Stimulated activated CD8-positive, alpha-beta memory T cell treated with anti-CD3 and anti-CD28 coated beads, Interleukin-2, amount 100 ng/mL, for 48 hours (primary cell): Measurements from ENCODE around the gene TXN2.
A peak's percentile ranks its signal among the peaks of the same experiment; 100 is the strongest.
"Not testable (repeated sequence)": the region's sequence is repeated elsewhere in the genome, so short reads cannot be mapped to it uniquely, and the experiment has no call there.

Source experiments
- DNase-seq, 2 donors: peaks; one replicate each; pipeline ENCODE4 v3.0.0-alpha.2; 2020; ENCODE audit warnings: low read depth in 2 of 2

TXN2 gene

DNA sequence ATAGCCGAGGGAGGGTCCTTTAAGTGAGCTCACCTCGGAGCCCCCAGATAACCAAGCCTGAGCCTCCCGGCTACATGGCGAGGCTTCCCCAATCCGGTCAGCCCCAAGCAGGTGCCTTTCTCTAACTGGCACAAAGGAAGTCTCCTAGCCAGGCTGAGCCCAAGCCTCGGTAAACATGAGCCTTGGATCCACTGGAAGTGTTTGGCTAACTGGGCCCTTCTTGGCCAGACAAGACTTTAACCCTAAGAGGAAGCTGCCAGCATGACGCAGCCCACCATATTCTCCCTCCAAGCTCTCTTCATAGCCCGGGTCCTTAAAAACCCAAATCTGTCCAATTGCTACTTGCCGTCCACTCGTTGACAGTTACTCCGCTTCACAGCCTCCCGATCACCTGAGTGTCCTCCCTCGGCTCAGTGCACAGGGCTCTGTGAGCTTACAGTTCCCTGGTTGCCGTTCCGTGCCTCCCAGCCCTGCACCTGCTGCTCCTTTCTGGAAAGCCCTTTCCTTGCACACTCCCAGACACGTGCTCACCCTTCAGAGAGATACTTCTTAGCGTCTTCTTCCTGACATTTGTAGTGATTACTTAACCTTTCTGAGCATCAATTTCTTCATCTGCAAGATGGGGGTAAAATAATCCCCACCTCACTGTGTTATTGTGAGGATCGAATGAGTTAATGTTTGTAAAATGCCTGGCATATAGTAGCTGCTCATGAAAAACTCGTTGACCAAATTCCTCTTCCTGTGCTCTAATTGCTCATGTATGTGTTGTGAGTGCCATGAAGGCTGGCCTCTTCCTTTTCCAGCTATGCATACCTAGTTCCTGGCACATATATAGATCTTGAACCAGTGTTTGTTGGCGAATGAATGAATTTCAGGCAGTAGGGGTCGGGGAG, 25.6 kb downstream of the TXN2 start:
- DNase-seq, result no peak

DNA sequence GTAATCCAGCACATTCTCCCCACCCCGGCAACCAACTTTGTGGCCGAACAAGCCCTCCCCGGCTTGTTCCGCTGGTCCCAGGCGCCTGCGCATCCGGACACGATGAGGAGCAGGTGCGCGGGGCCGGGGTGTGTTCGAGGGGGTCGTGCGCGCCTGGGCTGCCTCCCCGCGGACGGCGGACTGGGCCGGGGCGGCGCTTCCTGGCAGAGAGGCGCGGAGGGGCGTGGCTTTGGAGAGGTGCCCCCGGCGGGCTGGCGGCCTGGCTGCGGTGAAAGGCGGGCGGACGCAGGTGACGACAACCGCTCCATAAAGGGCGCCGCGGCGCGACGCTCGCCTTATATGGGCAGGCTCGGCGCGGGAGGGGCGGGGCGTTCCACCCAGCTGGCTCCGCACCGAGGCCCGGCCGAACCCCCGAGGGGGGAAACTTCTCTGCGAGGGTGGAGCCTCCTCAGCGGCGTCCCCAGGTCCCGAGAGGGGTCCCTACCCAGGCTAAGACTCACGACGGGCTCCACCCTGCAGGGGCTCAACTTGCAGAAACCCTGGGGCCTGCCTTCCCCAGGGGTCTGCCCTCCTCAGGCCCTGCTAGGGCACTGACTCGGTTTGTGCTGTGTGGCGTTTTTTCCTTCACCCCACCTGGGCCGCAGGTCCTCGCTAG, 26.4 kb downstream of the TXN2 start:
- peak; percentile 97 to 99 for DNase-seq

DNA sequence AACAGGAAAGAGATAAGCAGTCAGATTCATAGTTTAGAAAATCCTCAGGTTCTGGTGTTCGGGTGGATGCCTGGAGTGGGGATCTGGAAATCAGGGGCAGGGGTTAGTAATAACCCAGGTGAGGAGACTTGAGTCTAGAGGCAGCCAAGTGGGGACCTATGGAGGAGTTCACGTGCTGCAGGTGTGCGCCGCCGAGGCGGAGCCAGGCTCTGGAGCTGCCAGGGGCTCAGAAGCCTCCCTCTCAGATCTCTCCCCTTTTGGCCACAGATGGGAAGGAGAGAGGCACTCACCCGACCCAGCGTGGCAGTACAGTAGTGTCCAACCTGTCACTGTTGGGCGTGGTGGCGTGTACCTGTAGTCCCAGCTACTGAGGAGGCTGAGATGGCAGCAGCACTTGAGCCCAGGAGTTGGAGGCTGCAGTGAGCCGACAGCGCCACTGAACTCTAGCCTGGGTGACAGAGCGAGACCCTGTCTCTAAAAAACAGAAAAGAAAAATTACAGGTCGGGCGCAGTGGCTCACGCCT, 27.5 kb downstream of the TXN2 start:
- no peak for DNase-seq

DNA sequence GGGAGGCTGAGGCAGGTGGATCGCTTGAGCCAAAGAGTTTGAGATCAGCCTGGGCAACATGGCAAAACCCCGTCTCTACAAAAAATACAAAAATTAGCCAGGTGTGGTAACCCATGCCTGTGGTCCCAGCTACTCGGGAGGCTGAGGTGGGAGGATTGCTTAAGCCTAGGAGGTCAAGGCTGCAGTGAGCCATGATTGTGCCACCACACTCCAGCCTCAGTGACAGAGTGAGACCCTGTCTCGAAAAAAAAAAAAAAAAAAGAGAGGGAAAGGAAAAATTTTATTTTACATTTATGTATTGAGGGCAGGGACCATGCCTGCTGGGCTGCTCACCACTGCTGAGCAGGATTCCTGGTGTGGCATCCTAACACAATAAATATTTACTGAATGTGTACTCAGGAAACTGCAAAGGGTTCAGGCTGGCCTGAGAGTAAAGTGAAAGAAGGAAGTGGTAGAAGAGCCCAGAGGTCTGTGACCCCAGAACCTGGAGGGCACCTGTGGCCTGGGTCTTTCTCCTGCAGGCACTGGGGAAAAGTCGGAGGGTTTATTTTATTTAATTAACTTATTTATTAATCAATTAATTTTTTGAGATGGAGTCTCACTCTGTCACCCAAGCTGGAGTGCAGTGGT, 28.3 kb downstream of the TXN2 start:
- DNase-seq, result not testable (repeated sequence)

DNA sequence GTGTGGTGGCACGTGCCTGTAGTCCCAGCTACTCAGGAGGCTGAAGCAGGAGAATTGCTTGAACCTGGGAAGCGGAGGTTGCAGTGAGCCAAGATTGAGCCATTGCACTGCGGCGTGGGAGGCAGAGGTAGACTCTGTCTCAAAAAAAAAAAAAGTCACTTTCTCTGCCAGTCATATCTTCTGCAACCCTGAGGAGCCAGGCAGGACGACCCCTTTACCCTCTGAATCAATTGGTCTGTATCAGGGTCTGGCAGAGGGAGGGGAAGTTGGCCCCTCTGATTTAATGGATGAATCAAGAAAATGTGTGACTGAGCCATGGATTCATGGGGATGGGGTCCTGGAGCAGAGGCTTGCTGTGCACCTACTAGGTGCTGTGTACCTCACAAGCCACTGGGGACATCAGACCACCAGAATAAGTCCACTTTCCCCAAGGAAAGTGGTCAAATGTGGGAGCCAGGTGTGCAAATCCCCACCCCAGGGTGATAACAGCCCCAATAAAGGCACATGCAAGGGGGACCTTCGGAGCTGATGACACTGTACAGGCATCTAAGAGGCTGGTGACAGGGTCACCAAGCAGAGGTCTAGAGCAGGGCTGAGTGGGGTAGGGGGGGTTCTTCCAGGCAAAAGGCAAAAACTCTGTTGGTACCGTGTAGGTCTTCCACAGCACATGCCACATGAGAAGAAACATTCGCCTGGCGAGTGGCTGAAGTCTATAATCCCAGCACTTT, 29.0 kb downstream of the TXN2 start:
- no peak for DNase-seq

DNA sequence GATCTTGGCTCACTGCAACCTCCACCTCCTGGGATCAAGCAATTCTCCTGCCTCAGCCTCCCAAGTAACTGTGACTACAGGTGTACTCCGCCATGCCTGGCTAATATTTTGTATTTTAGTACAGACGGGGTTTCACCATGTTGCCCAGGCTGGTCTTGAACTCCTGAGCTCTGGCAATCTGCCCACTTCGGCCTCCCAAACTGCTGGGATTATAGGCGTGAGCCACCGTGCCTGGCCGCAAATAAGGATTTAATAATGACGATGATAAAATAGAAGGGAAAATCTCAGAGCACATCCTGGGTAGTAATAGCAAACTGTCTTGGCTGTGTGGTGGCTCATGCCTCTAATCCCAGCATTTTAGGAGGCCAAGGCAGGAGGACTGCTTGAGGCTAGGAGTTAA, 30.5 kb downstream of the TXN2 start:
- not testable (repeated sequence) for DNase-seq

DNA sequence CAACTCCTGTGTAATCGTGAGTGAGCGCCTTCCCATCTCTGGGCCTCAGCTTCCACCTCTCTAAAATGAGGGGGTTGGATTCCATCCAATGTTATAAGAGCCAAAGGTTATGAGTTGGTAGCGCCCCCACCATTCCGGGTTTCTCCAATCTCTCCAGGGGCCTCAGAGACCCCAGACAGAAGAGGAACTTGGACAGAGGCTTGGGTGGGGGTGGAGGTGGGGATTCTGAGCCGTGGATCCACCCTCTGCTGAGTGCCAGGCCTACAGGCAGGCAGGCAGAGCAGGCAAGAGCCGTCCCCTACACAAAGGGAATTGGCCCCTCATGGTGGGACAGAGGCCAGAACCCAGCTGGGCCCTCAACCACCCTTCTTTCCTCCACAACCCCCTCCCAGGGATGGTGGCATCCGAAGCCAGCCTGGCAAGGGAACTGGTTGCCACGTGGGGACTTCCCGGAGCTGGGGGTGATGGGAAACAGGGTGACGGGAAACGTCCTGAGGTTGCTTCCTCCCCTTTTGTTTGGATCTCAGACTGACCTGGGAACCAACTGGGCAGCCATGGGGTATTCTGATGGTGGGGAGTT, 31.8 kb downstream of the TXN2 start:
- no peak for DNase-seq

DNA sequence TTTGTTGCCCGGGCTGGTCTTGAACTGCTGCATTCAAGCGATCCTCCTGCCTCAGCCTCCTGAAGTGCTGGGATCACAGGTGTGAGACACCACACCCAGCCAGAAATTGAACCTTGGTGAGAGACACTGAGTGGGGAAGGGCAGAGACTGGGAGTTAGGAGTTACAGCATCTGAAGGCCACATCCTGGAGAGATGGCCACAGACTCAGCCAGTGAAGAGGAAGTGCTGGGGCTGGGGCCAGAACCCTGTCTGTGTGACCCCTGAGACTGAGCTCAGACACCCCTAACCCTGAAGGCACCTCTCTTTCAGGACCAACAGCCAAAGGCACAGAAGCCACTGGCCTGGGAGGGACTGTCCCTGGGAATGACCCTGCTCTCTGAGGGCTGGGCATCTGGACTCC, 33.8 kb downstream of the TXN2 start:
- DNase-seq, result no peak

DNA sequence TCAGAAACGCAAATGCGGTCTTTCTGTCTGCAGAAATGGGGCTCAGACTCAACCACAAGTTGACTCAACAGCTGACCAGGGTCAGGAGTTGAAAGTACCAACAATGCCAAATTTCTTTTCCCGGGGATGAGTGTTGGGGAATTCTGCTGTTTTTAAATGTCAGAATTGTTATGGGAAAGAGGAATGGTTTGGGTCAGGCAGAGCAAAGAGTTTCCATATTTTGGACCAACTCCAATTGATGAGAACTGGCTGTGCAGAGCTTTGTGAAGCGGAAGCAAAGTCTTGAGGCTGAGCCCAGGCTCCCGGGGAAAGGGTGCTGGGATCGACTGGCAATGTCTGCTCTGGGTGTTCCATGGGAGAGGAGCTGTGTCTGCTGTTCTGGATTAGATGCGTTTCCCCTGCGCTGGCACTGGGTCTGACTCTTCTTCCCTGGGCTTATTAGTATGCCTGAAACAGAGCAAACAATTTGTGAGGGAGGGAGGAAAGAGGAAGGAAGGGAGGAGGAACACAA, 36.2 kb downstream of the TXN2 start:
- no peak for DNase-seq

DNA sequence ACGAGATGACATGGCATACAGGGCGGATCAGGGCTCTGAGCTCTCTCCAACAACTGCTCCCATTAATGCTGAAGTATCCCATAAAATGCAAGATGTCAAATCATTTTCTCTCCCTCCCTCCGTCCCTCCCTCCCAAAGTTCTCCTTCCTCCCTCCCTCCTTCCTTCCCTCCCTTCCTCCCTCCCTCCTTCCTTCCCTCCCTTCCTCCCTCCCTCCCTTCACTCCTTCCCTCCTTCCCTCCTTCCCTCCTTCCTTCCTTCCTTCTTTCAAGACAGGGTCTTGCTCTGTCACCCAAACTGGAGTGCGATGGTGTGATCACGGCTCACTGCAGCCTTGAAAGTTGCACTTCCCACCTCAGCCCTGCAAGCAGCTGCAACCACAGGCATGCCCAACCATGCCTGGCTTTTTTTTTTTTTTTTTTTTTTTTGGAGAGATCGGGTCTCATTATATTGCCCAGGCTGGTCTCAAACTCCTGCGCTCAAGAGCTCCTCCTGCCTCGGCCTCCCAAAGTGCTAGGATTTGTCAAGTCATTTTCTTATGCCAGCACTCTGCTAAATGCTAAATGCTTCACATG, 38.2 kb downstream of the TXN2 start:
- no peak for DNase-seq

DNA sequence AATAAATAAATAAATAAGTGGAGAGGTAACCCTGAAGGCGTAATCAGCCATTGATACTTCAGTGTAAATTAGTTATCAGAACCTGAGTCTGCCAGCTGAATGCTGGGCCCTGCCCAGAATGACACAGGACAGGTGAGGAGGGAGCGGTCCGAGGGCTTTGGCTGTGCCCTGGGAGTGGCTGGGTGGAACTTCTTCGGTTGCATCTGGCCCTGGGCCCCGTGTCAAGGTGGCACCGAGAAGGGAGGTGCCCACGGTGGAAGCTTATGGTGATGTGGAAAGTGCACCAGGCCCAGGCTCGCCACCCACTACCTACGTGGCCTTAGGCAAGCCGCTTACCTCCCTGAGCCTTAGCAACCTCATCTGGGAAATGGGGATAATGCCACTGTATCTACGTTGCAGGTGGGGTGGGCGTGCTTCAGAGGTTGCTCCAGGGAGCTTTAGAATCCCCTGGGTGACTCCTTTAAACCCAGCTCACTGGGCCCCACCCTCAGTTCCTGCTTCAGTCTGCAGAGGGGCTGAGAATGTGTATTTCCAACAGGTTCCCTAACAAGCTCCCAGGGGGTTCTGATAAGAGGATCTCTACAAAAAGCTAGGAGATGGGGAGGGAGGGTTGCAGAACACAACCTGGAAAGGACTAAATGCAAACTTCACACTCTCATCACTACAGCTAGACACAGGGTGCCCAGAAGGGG, 38.8 kb downstream of the TXN2 start:
- DNase-seq, result no peak

DNA sequence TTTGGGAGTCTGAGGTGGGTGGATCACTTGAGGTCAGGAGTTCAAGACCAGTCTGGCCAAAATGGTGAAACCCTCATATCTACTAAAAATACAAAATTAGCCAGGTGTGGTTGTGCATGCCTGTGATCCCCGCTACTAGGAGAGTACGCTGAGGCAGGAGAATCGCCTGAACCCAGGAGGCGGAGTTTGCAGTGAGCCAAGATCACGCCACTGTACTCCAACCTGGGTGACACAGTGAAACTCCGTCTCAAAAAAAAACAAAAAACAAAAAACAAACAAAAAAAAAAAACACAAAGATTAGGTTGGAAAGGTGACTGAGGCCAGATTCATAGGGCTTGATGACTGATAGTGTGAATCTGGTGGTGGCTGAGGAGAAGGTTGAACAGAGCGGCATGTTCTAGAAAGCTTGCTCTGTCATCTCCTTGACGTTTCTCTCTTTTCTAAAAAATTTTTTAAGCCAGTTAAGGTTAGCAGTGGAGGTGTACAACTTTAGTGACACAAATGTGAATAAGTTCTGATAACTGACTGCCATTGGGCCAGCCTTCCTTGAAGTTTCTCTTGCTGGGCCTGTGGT, 40.9 kb downstream of the TXN2 start:
- no peak for DNase-seq

DNA sequence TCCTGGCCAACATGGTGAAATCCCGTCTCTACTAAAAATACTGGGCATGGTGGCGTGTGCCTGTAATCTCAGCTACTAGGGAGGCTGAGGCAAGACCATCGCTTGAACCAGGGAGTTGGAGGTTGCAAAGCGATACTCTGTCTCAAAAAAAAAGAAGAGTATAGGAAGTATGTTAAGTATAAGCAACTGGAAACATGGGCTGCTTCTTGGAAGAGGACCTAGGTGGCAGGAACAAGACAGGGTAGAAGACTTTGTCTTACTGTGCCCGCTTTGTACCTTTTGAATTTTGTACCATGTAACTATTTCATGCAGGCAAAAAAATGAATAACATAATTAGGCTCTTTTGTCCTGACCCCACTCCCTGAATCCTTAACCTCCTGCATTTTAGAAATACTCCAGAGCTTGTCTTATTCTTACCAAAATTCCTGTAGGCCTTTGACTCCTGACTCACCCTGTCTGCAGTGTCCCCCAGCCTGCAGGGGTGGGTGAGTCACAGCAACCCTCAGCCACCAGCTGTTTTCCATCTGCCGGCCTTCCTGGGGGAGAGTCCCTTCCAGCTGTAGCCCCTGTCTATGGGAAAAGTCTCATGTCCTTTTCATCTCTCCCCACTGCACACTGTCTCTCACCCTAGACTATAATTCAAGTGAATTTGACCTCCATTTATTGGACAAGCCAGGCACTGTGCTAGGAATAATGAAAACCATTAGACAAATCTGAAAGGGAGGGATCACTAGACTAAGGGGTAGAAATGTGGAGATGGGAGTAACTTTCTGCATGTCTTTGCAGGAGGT, 41.8 kb downstream of the TXN2 start:
- DNase-seq, result no peak

DNA sequence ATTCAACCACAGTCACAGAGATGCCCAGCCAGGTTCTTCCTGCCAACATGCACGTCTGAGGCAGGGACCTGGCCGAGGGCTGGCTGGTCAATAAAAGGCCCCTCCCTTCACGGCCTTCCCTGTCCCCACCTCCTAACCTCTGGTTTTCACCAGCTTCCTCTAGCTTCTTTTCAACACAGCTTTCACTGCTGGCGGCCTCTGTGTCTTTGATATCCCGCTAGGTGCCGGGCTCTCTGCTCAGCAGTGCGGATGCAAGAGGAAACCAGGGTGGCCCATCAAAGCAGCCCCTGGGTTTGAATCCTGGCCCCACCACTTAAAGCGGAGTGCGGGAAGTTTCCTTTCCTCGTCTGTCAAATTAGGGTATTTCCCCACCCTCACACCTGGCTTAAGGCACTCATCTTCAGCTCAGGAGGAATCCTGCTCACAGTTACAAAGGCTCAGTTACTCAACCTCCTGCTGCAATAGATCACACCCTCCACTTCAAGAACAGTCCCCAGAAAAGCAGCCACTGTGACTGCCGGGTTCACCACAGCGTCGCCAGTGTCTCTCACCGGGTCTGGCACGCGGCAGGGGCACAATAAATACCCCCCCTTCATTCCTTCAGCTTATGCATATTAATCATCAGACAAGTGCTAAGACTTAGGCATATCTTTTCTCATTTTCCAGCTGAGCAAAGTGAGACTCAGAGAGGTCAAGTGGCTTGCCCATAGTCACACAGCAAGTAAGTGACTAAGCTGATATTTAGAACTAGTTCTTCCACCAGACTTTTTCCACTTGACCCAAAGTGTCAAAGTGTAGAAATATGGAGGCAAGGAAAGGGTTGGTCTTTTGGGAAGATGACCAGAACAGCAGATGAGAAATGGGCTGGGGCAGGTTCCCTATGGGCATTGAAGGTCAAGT, 45.7 kb downstream of the TXN2 start:
- DNase-seq, result peak; percentile 34 to 49

DNA sequence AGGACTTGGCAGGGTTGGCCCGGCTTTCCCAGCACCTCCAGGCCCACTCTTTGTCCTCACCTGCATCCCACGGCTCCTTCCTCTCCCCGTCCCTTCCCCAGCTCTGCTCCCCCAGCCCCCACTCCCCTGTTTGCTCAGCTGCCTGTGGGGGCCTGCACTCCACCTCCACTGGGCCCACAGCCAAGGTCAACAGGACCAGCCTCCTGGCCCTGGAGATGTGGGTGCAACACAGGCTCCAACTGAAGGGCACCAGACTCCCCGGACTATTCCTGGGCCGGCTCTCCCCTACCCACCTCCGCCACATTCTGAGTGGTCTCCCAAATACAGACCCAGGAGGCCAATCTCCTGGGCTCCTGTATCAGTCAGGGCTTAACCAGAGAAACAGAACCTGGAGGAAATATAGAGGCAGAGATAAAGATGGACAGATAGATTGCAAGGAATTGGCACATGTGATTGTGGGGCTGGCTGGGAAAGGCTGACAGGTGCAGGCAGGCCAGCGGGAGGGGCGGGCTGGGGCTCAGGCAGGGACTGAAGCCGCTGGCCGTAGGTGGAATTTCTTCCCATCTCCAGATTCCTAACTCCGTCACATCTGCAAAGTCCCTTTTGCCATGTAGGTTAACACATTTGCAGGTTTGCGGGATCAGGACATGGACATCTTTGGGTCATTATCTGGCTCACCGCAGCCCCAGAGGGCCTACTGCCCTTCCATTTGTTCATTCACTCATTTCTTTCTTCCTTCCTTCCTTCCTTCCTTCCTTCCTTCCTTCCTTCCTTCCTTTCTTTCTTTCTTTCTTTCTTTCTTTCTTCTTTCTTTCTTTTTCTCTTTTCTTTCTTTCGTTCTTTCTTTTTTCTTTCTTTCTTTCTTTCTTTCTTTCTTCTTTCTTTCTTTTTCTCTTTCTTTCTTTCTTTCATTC, 47.9 kb downstream of the TXN2 start:
- DNase-seq, result no peak

DNA sequence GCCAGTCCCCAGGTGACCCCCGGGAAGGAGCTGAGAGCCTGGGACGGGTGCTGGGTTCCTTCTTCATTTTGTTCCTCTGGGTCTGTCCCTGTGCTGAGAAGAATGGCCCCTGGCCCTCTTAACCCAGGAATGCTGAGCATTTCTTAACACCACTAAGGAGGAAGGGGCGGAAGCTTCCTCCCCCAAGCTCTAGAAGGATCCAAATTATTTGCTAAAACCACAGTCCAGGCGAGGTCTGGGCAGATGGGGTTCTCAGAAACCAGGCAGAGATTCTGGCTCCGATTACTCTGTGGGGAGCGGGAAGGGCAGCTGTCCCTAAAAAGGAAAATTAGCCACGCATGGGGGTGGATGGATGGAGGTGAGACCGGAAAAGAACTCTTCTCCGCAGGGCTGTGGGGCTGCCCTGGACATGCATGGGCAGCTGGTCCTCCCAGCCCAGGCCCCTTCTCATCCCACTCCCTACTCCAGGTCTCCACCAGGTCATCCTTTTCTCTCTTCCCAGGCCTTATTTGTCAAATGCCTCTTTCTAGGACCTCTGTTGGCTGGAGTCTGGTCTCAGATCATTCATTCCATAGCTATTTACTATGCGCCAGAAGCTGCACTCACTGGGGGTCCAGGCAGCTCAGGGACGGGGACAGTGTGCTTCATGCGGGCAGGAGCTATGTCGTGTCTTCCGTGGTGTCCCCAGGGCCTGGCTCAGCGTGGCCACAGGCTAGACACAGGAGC, 48.7 kb downstream of the TXN2 start:
- no peak for DNase-seq
